Frontal cortex (tissue), 4 donors: ENCODE results near the gene ARL15. TPM values are rescaled to one million over a fixed set of nuclear protein-coding genes. Genes with fewer than 3 reads are reported as not detected.
"Not testable (repeated sequence)": the region's sequence is repeated elsewhere in the genome, so short reads cannot be mapped to it uniquely, and the experiment has no call there.

Source experiments
- DNase-seq, 2 donors: peaks; one replicate each; pipeline ENCODE4 v3.0.0; 2012; ENCODE audit warnings: low spot score in 2 of 2
- FAIRE-seq: peaks from 2 replicates; lab custom pipeline; 2012; peaks lifted over from hg19 to GRCh38; lab: Jason Lieb, UNC
- total RNA-seq: library from RNA; depleted of rRNA; stranded (reverse); fragments of >200 nt; gene quantifications from one replicate; pipeline ENCODE4 v1.2.3, GENCODE V29; 2014
- donor health status: control.
- donor health status: control.
- donor health status: control.

The ARL15 gene
- total RNA-seq, 1 donor from 2014 or later, result 123 TPM

- FAIRE-seq (no peak), DNase-seq (no peak)
Observed at GRCh38 chr5:53891159-53891558, 419.2 kb downstream of the ARL15 start.

DNA sequence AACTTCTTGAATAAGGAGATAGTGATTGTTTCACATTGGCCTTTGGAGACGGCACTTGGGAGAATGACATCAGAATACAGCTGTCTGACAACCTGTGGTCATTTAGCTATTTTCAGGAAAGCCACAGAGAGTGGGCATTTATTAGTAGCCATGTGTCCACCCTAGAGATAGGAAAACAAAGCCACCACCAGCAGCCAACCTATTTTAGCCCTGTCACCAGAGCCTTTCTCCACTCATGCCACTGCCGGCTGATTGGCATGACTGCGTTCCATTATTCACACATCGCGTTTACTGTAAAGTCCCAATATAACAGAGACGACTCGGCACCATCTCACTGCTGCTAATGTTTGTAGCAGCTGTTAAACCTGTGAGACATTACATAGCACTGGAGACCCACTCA is 419.9 kb downstream of the ARL15 start:
- no peak for DNase-seq
- no peak for FAIRE-seq

GRCh38 chr5:53884844-53885243 is 425.5 kb downstream of the ARL15 start:
- no peak for DNase-seq
- no peak for FAIRE-seq

- DNase-seq (no peak), FAIRE-seq (no peak)
Observed at GRCh38 chr5:53884417-53884816, 426.0 kb downstream of the ARL15 start.

DNA sequence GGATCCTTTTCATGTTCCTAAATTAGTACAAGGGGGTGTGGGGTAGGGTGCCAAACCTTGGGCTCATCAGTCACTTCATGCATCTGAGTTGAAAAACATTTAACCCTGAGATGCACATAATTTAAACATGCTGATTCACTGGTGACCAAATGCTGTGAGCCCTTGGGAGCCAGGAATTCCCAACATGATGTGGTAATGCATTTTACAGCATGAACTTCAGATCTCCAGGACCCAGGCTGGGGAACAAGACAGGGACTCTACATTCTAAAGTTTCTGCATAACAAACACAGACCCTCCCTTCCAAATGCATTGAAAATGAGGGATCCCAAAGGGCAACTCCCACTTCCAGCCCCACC is 427.7 kb downstream of the ARL15 start:
- FAIRE-seq, result no peak

DNA sequence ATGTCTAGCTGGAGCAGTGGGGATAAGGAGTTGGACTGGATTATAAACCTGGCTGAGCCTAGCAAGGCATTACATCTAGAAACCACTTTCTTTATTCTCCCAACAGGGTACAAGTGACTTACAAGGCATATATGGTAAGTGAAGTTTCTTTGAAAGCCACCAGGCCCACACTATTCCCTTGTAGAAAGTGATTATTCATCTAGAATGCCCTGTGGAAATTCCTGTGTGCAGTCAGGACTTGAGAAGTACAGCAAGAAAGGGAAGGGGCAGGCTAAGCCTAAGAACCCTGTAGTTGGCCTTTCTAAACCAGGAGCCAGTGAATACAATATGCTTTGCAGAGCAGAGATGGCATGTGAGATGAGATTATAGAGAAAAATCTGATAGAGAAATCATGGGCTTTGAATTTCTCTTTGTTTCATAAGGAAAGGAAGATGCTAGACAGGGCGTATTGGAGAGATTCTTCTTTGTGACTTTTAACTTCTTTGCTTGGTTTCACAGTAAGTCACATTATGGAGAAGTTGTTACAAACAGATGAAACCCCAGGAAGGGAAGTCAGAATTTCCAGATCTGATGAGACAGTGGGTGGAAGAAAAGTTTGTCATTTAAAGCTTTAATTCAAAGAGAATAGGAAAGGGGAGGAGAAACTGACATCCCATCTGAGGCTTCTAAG is 428.2 kb downstream of the ARL15 start:
- DNase-seq (no peak), FAIRE-seq (no peak)

More for the DNA sequence above, 427.7 kb downstream of the ARL15 start:
- DNase-seq, result no peak

- FAIRE-seq (no peak), DNase-seq (no peak)
Observed at GRCh38 chr5:53879708-53880323, 430.6 kb downstream of the ARL15 start.

- FAIRE-seq (no peak), DNase-seq (no peak)
Observed at GRCh38 chr5:53878015-53878414, 432.4 kb downstream of the ARL15 start.

- no peak for FAIRE-seq
Observed at GRCh38 chr5:53877243-53877642, 433.1 kb downstream of the ARL15 start.

DNA sequence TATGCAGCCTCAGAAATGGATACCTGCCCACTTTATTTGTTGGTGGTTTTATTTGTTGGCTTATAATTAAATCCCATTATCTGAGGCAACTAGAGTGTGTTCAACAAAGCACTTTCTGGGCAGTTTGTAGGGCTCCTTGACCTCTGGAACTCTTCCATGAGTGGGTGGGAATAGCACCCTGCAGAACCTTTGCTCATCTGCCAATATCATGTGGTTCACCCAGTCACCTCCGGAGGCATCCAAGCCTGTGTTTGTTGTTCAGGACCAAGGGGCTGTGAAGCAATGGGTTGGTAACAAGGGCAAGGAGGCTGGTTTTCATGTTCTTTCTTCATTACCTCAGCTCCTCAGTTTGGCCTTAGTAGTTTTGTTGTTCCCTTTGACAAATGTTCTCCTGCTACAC is 436.0 kb downstream of the ARL15 start:
- no peak for DNase-seq

More at GRCh38 chr5:53877243-53877642, 433.1 kb downstream of the ARL15 start:
- DNase-seq, result peak in 1 of 2 donors; percentile 14

DNA sequence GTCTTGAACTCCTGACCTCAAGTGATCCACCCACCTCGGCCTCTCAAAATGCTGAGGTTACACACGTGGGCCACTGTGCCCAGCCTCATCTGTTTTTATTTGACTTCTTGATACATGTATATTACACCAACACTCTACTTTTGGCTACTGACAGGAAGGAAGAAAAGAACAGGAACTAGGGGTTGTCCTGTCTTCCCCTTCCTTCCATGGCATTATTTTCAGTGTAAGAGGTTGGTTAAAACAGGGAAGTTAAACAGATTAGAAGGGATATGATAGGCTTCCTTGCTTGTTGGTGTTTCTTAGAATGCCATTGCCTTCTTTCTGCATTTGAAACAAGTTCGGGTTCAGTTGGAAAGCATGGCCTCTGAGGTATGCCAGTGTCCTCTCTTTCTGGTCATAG is 437.1 kb downstream of the ARL15 start:
- FAIRE-seq (no peak), DNase-seq (no peak)

More for the DNA sequence above, 436.0 kb downstream of the ARL15 start:
- no peak for FAIRE-seq

DNA sequence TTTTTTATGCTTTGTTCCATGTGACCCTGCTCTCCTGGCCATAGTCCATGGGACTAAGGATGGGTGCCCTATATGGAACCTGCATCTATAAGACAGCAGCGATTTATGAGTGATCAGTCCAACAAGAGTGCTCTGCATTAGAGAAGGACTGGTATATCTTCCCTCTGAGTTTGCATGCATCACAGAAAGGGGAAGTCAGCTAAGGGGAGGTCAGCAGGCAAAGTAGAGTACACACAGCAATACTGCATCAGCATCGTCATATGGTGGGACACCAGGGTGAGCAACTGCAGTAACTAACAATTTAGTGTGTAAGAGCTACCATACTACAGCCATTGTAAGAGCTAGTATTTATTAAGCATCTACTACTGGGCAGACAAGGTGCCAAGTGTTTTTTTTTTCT is 438.6 kb downstream of the ARL15 start:
- no peak for FAIRE-seq
- no peak for DNase-seq

DNA sequence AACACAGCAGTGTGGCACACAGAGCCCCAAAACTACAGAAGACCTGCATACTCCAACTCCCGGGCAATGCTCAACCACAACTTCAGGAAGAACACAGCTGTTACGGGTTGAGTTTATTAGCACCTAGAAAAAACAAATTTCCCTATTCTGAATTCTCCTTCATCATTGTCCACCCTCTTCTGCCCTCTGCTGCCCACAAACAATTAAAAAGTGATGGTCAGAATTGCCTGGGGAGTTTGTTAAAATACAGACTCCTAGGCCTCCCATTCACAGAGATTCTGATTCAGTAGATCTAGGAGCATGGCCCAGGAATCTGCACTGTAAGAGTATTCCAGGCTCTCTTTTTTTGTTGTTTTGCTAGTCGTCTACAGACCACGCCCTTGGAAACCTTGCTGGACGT is 439.3 kb downstream of the ARL15 start:
- FAIRE-seq, result no peak

GRCh38 chr5:53858700-53859456 is 451.5 kb downstream of the ARL15 start:
- DNase-seq (no peak), FAIRE-seq (no peak)

More for the DNA sequence above, 439.3 kb downstream of the ARL15 start:
- no peak for DNase-seq

DNA sequence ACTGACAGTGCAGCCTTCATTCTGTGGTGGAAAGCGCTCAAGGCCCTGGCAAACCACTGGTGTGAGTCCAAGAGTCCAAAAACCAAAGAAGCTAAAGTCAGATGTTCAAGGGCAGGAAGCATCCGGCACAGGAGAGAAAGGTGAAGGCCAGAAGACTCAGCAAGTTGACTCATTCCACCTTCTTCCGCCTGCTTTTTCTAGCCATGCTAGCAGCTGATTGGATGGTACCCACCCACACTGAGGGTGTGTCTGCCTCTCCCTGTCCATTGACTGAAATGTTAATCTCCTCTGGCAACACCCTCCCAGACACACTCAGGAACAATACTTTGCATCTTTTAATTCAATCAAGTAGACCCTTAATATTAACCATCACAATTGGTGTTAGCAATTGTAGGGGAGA is 453.9 kb downstream of the ARL15 start:
- DNase-seq (no peak), FAIRE-seq (no peak)

- not testable (repeated sequence) for DNase-seq, FAIRE-seq
Observed at GRCh38 chr5:53836851-53837430, 473.4 kb downstream of the ARL15 start.

DNA sequence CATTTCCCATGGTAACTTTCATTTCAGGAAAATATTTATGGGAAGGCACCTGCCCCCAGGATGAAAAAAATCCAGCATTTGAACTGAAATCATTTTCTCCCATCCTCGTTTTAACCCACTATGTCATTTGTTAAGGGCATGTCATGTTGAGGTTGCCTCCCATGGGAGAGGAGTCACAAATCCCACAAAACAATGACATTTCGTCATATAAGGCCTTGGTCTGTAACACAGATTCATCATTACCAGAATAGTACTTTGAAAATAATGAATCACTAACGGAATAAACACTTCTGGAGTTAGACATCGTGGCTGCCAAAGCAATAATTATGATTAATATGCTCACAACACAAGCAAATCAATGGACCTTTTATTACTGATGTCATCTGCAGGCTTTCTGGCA is 475.9 kb downstream of the ARL15 start:
- DNase-seq (no peak), FAIRE-seq (no peak)
